SJCRH30 (cell line): ENCODE data around the gene TFEB. TPM values are rescaled to one million over a fixed set of nuclear protein-coding genes. Genes with fewer than 3 reads are reported as not detected.

Experiments used
- total RNA-seq: library from RNA; depleted of rRNA; stranded (reverse); fragments of >200 nt; shearing (Covaris generic); gene quantifications from 2 replicates; pipeline ENCODE4 v1.2.3, GENCODE V29; 2014; rRNA removed

Gene TFEB
- total RNA-seq, 1 experiment from 2014 or later = 0.57 TPM

Other genes with a start within 250 kb of the TFEB start
- gene FOXP4, start 189.2 kb downstream of the TFEB start, total RNA-seq = 9.2 and 10.3 TPM in 2 replicates
- gene MDFI, start 97.1 kb downstream of the TFEB start, total RNA-seq = 166 and 176 TPM in 2 replicates
- gene PGC, start 11.8 kb upstream of the TFEB start, total RNA-seq = not detected in 2 replicates
- gene FRS3, start 44.3 kb upstream of the TFEB start, total RNA-seq = 2.6 TPM in 2 replicates
- gene PRICKLE4, start 45.2 kb upstream of the TFEB start, total RNA-seq = 0.28 TPM in 1 of 2 replicates, not detected in the other
- gene TOMM6, start 52.1 kb upstream of the TFEB start, total RNA-seq = 194 and 198 TPM in 2 replicates
- 6.4 and 7.3 TPM in 2 replicates for gene USP49, start 159.8 kb upstream of the TFEB start, total RNA-seq
- gene MED20, start 185.5 kb upstream of the TFEB start, total RNA-seq = 33.4 and 34.8 TPM in 2 replicates
- gene BYSL, start 185.9 kb upstream of the TFEB start, total RNA-seq = 32.3 and 36.9 TPM in 2 replicates
- 150 and 159 TPM in 2 replicates for gene CCND3, start 206.2 kb upstream of the TFEB start, total RNA-seq